ENCODE results near the gene NPLOC4. TPM values are rescaled to one million over a fixed set of nuclear protein-coding genes. Genes with fewer than 3 reads are reported as not detected.

Gene NPLOC4
- polyA plus RNA-seq, 1 of the 3 experiments (the other 2 are of a cell fraction), result 88.6 TPM

- peaks cover 64% of the 10 kb centered on the region for H4K20me1 ChIP-seq (ENCODE audit: insufficient read depth)
- H2AFZ ChIP-seq (ENCODE audit: low read depth), result no peak overlapping the region
- no peak for DNase-seq
- 8% methylated on average over 22 of the region's 22 CpGs for whole genome bisulfite sequencing (ENCODE audit: low lambda C conversion rate)
- no peaks in the 10 kb centered on the region for H3K27me3 ChIP-seq (ENCODE audit: insufficient read depth)
- peaks cover 0 to 38% of the 10 kb centered on the region in 2 experiments; a peak in 1 of 4 replicates for H3K4me1 ChIP-seq (ENCODE audit: control insufficient read depth in 1 of 2, insufficient read depth in 2 of 2, low read depth in 1 of 2, low read length in 1 of 2)
- peaks cover 85% of the 10 kb centered on the region for H3F3A ChIP-seq (replicated peaks; ENCODE audit: insufficient read depth)
- peaks cover 64% of the 10 kb centered on the region for H3K79me2 ChIP-seq (ENCODE audit: insufficient read depth)
- TF ChIP-seq SIN3A (IDR thresholded peaks at IDR 0.05; ENCODE audit: borderline replicate concordance, low read depth, low read length) (peak; percentile 41; the same call in 1 of the 2 replicates), MXI1 (IDR thresholded peaks at IDR 0.05; ENCODE audit: low read depth, low read length) (0 out of 2 replicates have a peak, but pooled peaks have one; percentile 17), TCF12 (IDR thresholded peaks at IDR 0.05) (no peak), JUND (IDR thresholded peaks at IDR 0.05) (peak; percentile 23; the same call in 1 of the 2 replicates), MAX (IDR thresholded peaks at IDR 0.05; ENCODE audit: low read depth) (peak; percentile 23; the same call in 1 of the 2 replicates), POLR2AphosphoS5 (IDR thresholded peaks at IDR 0.05; ENCODE audit: low read depth, low read length) (peak; percentile 31), CTCF (IDR thresholded peaks at IDR 0.05) (no peak)
- peak overlapping the region; percentile 70 to 91 for H3K4me3 ChIP-seq (ENCODE audit: low read depth in 2 of 2, low read length in 1 of 2)
- H3K4me2 ChIP-seq, result peak overlapping the region; percentile 93
- peaks cover 32 to 42% of the 10 kb centered on the region in 2 experiments for H3K36me3 ChIP-seq (replicated peaks in 1 of 2; ENCODE audit: control insufficient read depth in 1 of 2, insufficient read depth in 2 of 2, low read length in 1 of 2)
- H3K9me2 ChIP-seq, result no peaks in the 10 kb centered on the region
- H3K9ac ChIP-seq, result peak overlapping the region; percentile 81
- H3K9me3 ChIP-seq, result no peaks in the 10 kb centered on the region
- ChIA-PET POLR2A (interaction anchor here (0.6 to 1.2 kb wide), 4 partner anchors 38 to 163 kb away, joined by 3 to 5 read pairs (median 4); no protein-coding TSS in a partner anchor), CTCF (interaction anchor here (0.7 to 4.2 kb wide), 14 partner anchors 13 to 378 kb away, joined by 3 to 20 read pairs (median 5); no protein-coding TSS in a partner anchor)
- H3K27ac ChIP-seq (ENCODE audit: low read depth in 2 of 2, low read length in 1 of 2), result peak overlapping the region; percentile 42 to 88; a peak in 2 of 4 replicates
Measured at GRCh38 chr17:81509972-81510784, 126.7 kb downstream of the NPLOC4 start.

- WGBS (ENCODE audit: low lambda C conversion rate), result 54% methylated on average over 12 of the region's 12 CpGs
- H2AFZ ChIP-seq (ENCODE audit: low read depth), result no peak overlapping the region
- H3K27me3 ChIP-seq (ENCODE audit: insufficient read depth), result no peaks in the 10 kb centered on the region
- no peaks in the 10 kb centered on the region for H3K9me2 ChIP-seq
- H3K9me3 ChIP-seq, result no peaks in the 10 kb centered on the region
- CTCF ChIA-PET, result interaction anchor here (0.9 to 3.7 kb wide), 10 partner anchors 9 to 377 kb away, joined by 3 to 15 read pairs (median 5); no protein-coding TSS in a partner anchor
- H3K27ac ChIP-seq (ENCODE audit: low read depth in 2 of 2, low read length in 1 of 2), result peak overlapping the region in 1 of 2 experiments; percentile 42; a peak in 2 of 4 replicates
- peaks cover 61% of the 10 kb centered on the region for H3K79me2 ChIP-seq (ENCODE audit: insufficient read depth)
- peaks cover 0 to 37% of the 10 kb centered on the region in 2 experiments; a peak in 1 of 4 replicates for H3K4me1 ChIP-seq (ENCODE audit: control insufficient read depth in 1 of 2, insufficient read depth in 2 of 2, low read depth in 1 of 2, low read length in 1 of 2)
- peaks cover 64% of the 10 kb centered on the region for H4K20me1 ChIP-seq (ENCODE audit: insufficient read depth)
- POLR2A ChIA-PET, result interaction anchor here (0.9 to 1.6 kb wide), 4 partner anchors 9 to 37 kb away, joined by 3 to 4 read pairs (median 3); no protein-coding TSS in a partner anchor
- peaks cover 88% of the 10 kb centered on the region for H3F3A ChIP-seq (replicated peaks; ENCODE audit: insufficient read depth)
- TF ChIP-seq POLR2AphosphoS5 (IDR thresholded peaks at IDR 0.05; ENCODE audit: low read depth, low read length), result peak; percentile 71; the same call in 1 of the 2 replicates
- TF ChIP-seq SIN3A (IDR thresholded peaks at IDR 0.05; ENCODE audit: borderline replicate concordance, low read depth, low read length), result 0 out of 2 replicates have a peak, but pooled peaks have one; percentile 6
- no peak for TF ChIP-seq GABPA (IDR thresholded peaks at IDR 0.05; ENCODE audit: low read depth)
- peak; percentile 14; the same call in 1 of the 2 replicates for TF ChIP-seq FOSL2 (IDR thresholded peaks at IDR 0.05; ENCODE audit: borderline replicate concordance, low read depth)
- H3K36me3 ChIP-seq (replicated peaks in 1 of 2; ENCODE audit: control insufficient read depth in 1 of 2, insufficient read depth in 2 of 2, low read length in 1 of 2), result peaks cover 32 to 42% of the 10 kb centered on the region in 2 experiments
- H3K9ac ChIP-seq, result peak overlapping the region; percentile 81
- no peak for DNase-seq
- H3K4me3 ChIP-seq (ENCODE audit: low read depth in 2 of 2, low read length in 1 of 2), result peak overlapping the region; percentile 70 to 91
- peak overlapping the region; percentile 93 for H3K4me2 ChIP-seq
Measured at GRCh38 chr17:81509207-81509971, 127.5 kb downstream of the NPLOC4 start.

Data from SK-N-SH (cell line).